ENCODE data around the gene SIRT7.

DNA sequence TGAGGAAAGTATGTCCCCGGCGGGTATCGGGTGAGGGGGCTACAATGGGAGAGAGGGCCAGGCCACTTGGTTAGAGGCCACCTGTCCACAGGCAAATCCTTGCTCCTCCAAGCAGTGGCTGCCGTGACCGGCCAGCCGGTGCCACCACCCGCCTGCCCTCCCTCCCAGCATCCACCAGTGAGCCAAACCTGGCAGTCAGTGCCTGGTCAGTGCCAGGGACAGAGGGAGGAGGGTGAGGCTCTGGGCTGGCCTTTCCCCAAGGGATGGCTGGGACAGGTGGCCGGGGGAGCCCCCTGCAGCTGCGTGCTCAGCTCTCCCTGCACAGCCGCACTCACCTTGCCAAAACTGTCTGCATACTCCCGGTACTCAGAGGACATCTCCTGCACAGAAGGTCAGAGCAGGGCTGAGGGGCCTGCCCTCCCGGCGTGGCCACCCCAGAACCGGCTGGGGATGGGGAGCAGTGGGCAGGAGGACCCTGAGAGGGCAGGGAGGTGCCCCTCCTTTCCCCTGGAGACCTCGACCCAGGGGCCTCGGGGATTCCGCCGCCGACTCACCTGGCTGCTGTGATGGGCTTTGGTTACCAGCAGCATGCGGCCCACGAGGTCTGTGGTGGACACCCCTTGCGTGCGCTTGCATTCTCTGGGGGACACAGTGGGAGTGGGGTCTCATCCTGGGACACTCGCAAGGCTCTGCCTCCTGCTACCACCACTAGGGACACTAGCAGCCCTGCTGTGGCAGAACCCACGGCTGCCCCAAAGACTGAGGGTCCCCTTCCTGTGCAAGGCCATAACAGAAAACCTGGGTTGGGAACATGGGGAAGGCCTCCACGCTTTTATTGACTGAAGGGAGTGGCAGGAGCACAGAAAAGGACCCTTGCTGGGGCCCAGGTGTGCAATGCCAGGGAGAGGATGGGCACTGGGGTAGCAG lies 10.5 kb downstream of the SIRT7 start:
- TF ChIP-seq, protein P1, sequence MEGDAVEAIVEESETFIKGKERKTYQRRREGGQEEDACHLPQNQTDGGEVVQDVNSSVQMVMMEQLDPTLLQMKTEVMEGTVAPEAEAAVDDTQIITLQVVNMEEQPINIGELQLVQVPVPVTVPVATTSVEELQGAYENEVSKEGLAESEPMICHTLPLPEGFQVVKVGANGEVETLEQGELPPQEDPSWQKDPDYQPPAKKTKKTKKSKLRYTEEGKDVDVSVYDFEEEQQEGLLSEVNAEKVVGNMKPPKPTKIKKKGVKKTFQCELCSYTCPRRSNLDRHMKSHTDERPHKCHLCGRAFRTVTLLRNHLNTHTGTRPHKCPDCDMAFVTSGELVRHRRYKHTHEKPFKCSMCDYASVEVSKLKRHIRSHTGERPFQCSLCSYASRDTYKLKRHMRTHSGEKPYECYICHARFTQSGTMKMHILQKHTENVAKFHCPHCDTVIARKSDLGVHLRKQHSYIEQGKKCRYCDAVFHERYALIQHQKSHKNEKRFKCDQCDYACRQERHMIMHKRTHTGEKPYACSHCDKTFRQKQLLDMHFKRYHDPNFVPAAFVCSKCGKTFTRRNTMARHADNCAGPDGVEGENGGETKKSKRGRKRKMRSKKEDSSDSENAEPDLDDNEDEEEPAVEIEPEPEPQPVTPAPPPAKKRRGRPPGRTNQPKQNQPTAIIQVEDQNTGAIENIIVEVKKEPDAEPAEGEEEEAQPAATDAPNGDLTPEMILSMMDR (IDR thresholded peaks at IDR 0.05) = no peak
- TF ChIP-seq POLR2A (IDR thresholded peaks at IDR 0.05) = no peak

All from lower leg skin (tissue), 3 donors.